PC-3 (cell line): ENCODE results near the gene PLOD2.

Experiments
- CTCF ChIP-seq: fragments of 300-600 bp; sonication (generic); conservative IDR thresholded peaks from 2 replicates; pipeline ENCODE4 v1.5.1; 2017; ENCODE audit warnings: antibody characterized with exemption, low read depth, mild to moderate bottlenecking, low read length
- EZH2phosphoT487 ChIP-seq: fragments of 300-600 bp; sonication (generic); IDR thresholded peaks from 2 replicates; pipeline ENCODE4 v1.6.1; 2018; ENCODE audit warnings: mild to moderate bottlenecking, antibody characterized with exemption, low read length, borderline replicate concordance

GRCh38 chr3:146164071-146164470 lies 3.1 kb upstream of the PLOD2 start:
- TF ChIP-seq CTCF (no peak), EZH2phosphoT487 (no peak)
